ENCODE measurements around the gene GYPC. TPM values are rescaled to one million over a fixed set of nuclear protein-coding genes. Genes with fewer than 3 reads are reported as not detected.
A peak's percentile ranks its signal among the peaks of the same experiment; 100 is the strongest.

The GYPC gene
- total RNA-seq, 1 donor from 2014 or later: 125 TPM

DNA sequence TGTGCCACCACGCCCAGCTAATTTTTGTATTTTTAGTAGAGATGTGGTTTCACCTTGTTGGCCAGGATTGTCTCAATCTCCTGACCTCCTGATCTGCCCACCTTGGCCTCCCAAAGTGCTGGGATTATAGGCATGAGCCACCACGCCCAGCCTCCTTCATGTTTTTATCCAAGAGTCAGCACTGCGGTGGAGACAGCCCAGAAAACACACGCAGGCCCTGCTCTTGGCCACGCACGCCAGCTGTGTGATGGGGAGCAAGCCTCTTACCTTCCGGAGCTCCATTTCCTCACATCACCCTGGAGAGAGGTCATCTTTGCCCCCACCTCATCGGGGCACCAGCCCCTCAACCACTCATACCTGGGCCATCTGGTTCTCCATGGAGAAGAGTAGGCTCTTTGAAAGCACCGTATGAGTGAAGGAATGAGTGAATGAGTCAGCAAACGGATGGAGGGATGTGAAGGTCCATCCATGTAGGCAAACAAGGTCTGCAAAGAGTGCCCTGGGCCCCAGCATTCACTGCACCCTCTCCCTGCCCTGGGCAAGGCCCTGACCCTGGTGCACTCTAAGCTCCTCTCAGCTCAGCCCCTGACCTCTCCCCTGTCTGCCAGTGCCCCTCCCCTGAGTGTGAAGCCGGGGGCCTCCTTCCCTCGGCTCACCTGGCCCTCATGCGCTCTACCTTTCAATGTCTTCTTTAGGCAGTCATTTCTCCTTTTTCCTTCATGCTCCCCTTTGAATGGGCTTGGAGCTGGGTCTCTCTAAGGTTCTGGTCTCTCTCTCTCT is 7.4 kb downstream of the GYPC start:
- peaks cover 30% of the 10 kb centered on the region for H3K36me3 Mint-ChIP-seq (ENCODE audit: low read depth)
- intact Hi-C loops (cut with micrococcal nuclease): no loop called here

GRCh38 chr2:126664234-126664633 is 8.3 kb downstream of the GYPC start:
- peak; percentile 19 for DNase-seq (ENCODE audit: low spot score)
- Mint-ChIP-seq H3K4me1 (ENCODE audit: low read depth) (peaks cover 85% of the 10 kb centered on the region), H3K27me3 (ENCODE audit: insufficient read depth) (no peaks in the 10 kb centered on the region), H3K9me3 (no peaks in the 10 kb centered on the region), H3K36me3 (ENCODE audit: low read depth) (peaks cover 28% of the 10 kb centered on the region), H3K27ac (peak overlapping the region; percentile 97), H3K4me3 (peak overlapping the region; percentile 73)
- intact Hi-C loops (cut with micrococcal nuclease): loop anchor here (1.0 kb wide), 1 partner anchor 9 kb away; no protein-coding TSS in a partner anchor

More for the DNA sequence above, 7.4 kb downstream of the GYPC start:
- Mint-ChIP-seq H3K9me3 (no peaks in the 10 kb centered on the region), H3K27me3 (ENCODE audit: insufficient read depth) (no peaks in the 10 kb centered on the region), H3K4me3 (peak overlapping the region; percentile 75), H3K27ac (peak overlapping the region; percentile 97), H3K4me1 (ENCODE audit: low read depth) (peaks cover 89% of the 10 kb centered on the region)
- DNase-seq (ENCODE audit: low spot score): no peak

- no peak for DNase-seq (ENCODE audit: low spot score)
- Mint-ChIP-seq H3K9me3 (no peaks in the 10 kb centered on the region), H3K27ac (peak overlapping the region; percentile 97), H3K4me1 (ENCODE audit: low read depth) (peaks cover 81% of the 10 kb centered on the region), H3K36me3 (ENCODE audit: low read depth) (peaks cover 27% of the 10 kb centered on the region), H3K4me3 (peak overlapping the region; percentile 73), H3K27me3 (ENCODE audit: insufficient read depth) (no peaks in the 10 kb centered on the region)
- intact Hi-C loops (cut with micrococcal nuclease): loop anchor here (1.0 kb wide), 1 partner anchor 9 kb away; no protein-coding TSS in a partner anchor
Measured at GRCh38 chr2:126664639-126665038, 8.7 kb downstream of the GYPC start.

DNA sequence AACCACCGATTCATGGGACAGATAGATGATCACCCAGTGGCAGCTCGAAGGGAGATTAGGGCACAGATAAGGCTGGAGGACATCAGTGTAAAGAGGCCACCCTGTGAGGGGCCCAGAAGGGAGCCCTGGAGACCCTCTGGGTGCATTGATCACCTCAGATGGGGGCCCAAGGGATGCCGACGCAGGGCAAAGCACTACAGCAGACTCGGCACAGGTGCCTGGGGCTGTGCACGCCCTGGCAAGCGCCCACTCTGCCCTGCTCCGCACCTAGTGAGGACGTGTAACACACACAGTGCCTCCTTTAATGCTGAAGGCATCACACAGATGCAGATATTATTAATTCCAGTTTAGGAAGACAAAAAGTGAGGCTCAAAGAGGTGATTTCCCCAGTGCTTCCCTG is 9.5 kb downstream of the GYPC start:
- intact Hi-C loops (cut with micrococcal nuclease): no loop called here
- Mint-ChIP-seq H3K9me3 (no peaks in the 10 kb centered on the region), H3K27me3 (ENCODE audit: insufficient read depth) (no peaks in the 10 kb centered on the region), H3K4me3 (no peak overlapping the region), H3K36me3 (ENCODE audit: low read depth) (peaks cover 30% of the 10 kb centered on the region), H3K4me1 (ENCODE audit: low read depth) (peaks cover 76% of the 10 kb centered on the region), H3K27ac (peak overlapping the region; percentile 97)
- no peak for DNase-seq (ENCODE audit: low spot score)

DNA sequence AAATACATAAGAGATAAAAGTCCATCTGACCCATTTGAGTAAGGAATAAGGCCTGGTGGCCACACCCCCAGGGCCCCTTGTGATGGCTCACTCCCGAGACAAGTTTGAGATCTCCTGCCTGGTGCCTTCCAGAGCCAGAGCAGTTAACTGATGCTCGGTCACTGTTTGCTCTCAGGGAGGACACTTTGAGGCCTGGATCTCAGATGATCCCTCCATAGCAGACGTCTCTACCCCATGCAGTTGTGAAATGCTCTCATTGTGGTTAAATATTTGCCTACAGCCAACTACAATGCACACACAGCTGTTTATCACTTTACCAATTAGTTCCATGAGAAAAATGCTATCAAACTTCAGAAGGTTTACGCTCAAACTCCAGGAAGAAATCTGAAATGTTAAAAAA is 12.3 kb downstream of the GYPC start:
- H3K27me3 Mint-ChIP-seq (ENCODE audit: insufficient read depth): no peaks in the 10 kb centered on the region
- H3K4me3 Mint-ChIP-seq: no peak overlapping the region
- H3K4me1 Mint-ChIP-seq (ENCODE audit: low read depth): peaks cover 50% of the 10 kb centered on the region
- no peaks in the 10 kb centered on the region for H3K9me3 Mint-ChIP-seq
- peaks cover 44% of the 10 kb centered on the region for H3K36me3 Mint-ChIP-seq (ENCODE audit: low read depth)
- H3K27ac Mint-ChIP-seq: no peak overlapping the region
- DNase-seq (ENCODE audit: low spot score): no peak
- intact Hi-C loops (cut with micrococcal nuclease): no loop called here

GRCh38 chr2:126669772-126670171 is 13.8 kb downstream of the GYPC start:
- Mint-ChIP-seq H3K4me3 (no peak overlapping the region), H3K4me1 (ENCODE audit: low read depth) (peaks cover 35% of the 10 kb centered on the region), H3K36me3 (ENCODE audit: low read depth) (peaks cover 48% of the 10 kb centered on the region), H3K27me3 (ENCODE audit: insufficient read depth) (no peaks in the 10 kb centered on the region), H3K9me3 (peaks cover 4% of the 10 kb centered on the region), H3K27ac (no peak overlapping the region)
- intact Hi-C loops (cut with micrococcal nuclease): no loop called here
- DNase-seq (ENCODE audit: low spot score): no peak

- intact Hi-C loops (cut with micrococcal nuclease): no loop called here
- H3K9me3 Mint-ChIP-seq: peaks cover 19% of the 10 kb centered on the region
- H3K27me3 Mint-ChIP-seq (ENCODE audit: insufficient read depth): no peaks in the 10 kb centered on the region
- no peak overlapping the region for H3K27ac Mint-ChIP-seq
- peaks cover 24% of the 10 kb centered on the region for H3K4me1 Mint-ChIP-seq (ENCODE audit: low read depth)
- H3K4me3 Mint-ChIP-seq: no peak overlapping the region
- H3K36me3 Mint-ChIP-seq (ENCODE audit: low read depth): peaks cover 60% of the 10 kb centered on the region
- no peak for DNase-seq (ENCODE audit: low spot score)
Measured at GRCh38 chr2:126671488-126671887, 15.5 kb downstream of the GYPC start.

DNA sequence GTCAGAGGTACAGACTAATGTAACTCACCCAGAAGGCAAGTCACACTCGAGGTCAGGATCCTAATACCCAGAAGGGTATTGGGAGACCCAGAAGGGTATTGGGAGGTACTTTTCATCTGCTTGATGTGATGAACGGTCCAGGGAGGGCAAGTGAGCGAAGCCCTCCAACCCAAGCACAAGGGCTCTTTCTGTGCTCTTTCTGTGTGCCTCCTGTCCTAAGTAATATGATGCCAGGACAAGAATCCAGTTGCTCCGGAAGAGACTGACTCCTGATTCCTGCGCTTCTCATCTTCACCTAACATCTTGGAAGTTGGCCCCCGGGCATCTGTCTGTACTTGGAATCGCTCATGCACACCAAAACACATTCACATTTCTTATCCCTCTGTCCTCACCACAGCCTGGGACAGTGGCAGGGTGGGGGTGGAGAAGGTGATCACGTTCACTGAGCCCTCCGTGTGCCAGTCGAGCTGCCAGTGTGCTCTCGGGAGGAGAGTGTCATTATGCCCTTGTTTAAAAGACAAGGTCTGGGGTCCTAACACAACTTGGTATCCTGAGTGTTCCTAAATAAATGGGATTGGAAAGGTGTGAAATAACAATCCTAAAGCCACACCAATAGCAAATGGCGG is 17.1 kb downstream of the GYPC start:
- intact Hi-C loops (cut with micrococcal nuclease): no loop called here
- Mint-ChIP-seq H3K36me3 (ENCODE audit: low read depth) (peaks cover 62% of the 10 kb centered on the region), H3K4me1 (ENCODE audit: low read depth) (peaks cover 23% of the 10 kb centered on the region), H3K27ac (no peak overlapping the region), H3K27me3 (ENCODE audit: insufficient read depth) (no peaks in the 10 kb centered on the region), H3K4me3 (no peak overlapping the region), H3K9me3 (peaks cover 19% of the 10 kb centered on the region)
- no peak for DNase-seq (ENCODE audit: low spot score)

DNA sequence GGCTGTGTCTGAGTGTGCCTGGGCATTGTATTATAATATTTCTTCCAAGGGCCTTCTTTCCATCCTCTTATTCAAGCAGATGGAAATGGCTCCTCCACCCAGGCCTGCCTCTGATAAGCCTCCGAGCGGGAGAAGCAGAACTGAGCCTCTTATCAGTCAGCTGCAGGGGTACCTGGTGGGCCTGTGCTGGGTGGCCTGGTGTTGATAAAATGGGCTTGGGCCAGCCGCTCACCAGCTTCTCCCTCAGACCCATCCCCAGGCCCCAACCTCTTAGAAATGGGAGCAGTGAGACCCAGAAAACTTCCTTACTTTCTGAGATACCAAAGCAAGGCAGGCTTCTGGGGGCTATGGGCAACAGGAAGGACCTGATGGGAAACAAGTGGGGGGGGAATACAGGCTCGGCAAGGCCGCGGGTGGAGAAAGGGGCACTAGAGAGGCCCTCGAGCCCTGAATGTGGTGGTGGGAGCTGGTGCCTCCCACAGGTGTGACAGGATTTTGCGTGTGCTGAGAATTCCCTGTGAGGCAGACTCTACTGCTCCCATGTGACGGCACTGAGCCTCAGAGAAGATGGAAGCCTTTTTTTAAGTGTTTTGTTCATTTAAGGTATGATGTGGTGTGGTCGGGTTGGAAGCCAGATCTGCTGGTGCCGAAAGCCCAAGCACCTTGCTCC is 18.3 kb downstream of the GYPC start:
- peaks cover 60% of the 10 kb centered on the region for H3K36me3 Mint-ChIP-seq (ENCODE audit: low read depth)
- H3K27me3 Mint-ChIP-seq (ENCODE audit: insufficient read depth): no peaks in the 10 kb centered on the region
- peaks cover 25% of the 10 kb centered on the region for H3K4me1 Mint-ChIP-seq (ENCODE audit: low read depth)
- no peak overlapping the region for H3K27ac Mint-ChIP-seq
- intact Hi-C loops (cut with micrococcal nuclease): no loop called here
- H3K9me3 Mint-ChIP-seq: peaks cover 19% of the 10 kb centered on the region
- H3K4me3 Mint-ChIP-seq: no peak overlapping the region
- no peak for DNase-seq (ENCODE audit: low spot score)

GRCh38 chr2:126675637-126676036 is 19.7 kb downstream of the GYPC start:
- H3K27ac Mint-ChIP-seq: no peak overlapping the region
- no peaks in the 10 kb centered on the region for H3K27me3 Mint-ChIP-seq (ENCODE audit: insufficient read depth)
- peaks cover 25% of the 10 kb centered on the region for H3K4me1 Mint-ChIP-seq (ENCODE audit: low read depth)
- no peak overlapping the region for H3K4me3 Mint-ChIP-seq
- intact Hi-C loops (cut with micrococcal nuclease): no loop called here
- DNase-seq (ENCODE audit: low spot score): no peak
- peaks cover 19% of the 10 kb centered on the region for H3K9me3 Mint-ChIP-seq
- H3K36me3 Mint-ChIP-seq (ENCODE audit: low read depth): peaks cover 56% of the 10 kb centered on the region

GRCh38 chr2:126676221-126677175 is 20.5 kb downstream of the GYPC start:
- Mint-ChIP-seq H3K9me3 (peaks cover 19% of the 10 kb centered on the region), H3K27me3 (ENCODE audit: insufficient read depth) (no peaks in the 10 kb centered on the region), H3K36me3 (ENCODE audit: low read depth) (peaks cover 53% of the 10 kb centered on the region), H3K4me3 (no peak overlapping the region), H3K4me1 (ENCODE audit: low read depth) (peaks cover 25% of the 10 kb centered on the region), H3K27ac (peak overlapping the region; percentile 46)
- intact Hi-C loops (cut with micrococcal nuclease): no loop called here
- no peak for DNase-seq (ENCODE audit: low spot score)

- Mint-ChIP-seq H3K36me3 (ENCODE audit: low read depth) (peaks cover 47% of the 10 kb centered on the region), H3K4me1 (ENCODE audit: low read depth) (peaks cover 25% of the 10 kb centered on the region), H3K4me3 (no peak overlapping the region), H3K9me3 (peaks cover 19% of the 10 kb centered on the region), H3K27me3 (ENCODE audit: insufficient read depth) (no peaks in the 10 kb centered on the region), H3K27ac (peak overlapping the region; percentile 27)
- intact Hi-C loops (cut with micrococcal nuclease): no loop called here
- no peak for DNase-seq (ENCODE audit: low spot score)
Measured at GRCh38 chr2:126677176-126677538, 21.2 kb downstream of the GYPC start.

All from activated T-helper 1 cell treated with anti-CD3 and anti-CD28 coated beads, Interleukin-12 subunit alpha, Interleukin-12 subunit beta, Interleukin-2, Interleukin-4 antibody, amounts not matched to agents 30 ng/mL and 10 ng/mL and 1 ng/mL, durations not matched to agents 14 hours and 24 hours and 36 hours (primary cell).